Epithelial cell of proximal tubule (primary cell): Measurements from ENCODE around the gene TICRR. TPM values are rescaled to one million over a fixed set of nuclear protein-coding genes. Genes with fewer than 3 reads are reported as not detected.
A peak's percentile ranks its signal among the peaks of the same experiment; 100 is the strongest.

Source experiments
- DNase-seq: peaks from one replicate; pipeline ENCODE4 v3.0.0-alpha.2; 2011; ENCODE audit warnings: low read depth
- H3K4me3 ChIP-seq: 2 replicates; pipeline ENCODE4 v1.5.1; 2011; ENCODE audit warnings: low read depth, mild to moderate bottlenecking, low read length
- CTCF ChIP-seq: conservative IDR thresholded peaks from 2 replicates; pipeline ENCODE4 v1.5.1; 2012; ENCODE audit warnings: low read depth, mild to moderate bottlenecking, low read length
- total RNA-seq: library from RNA; depleted of rRNA; stranded (reverse); fragments of >200 nt; gene quantifications from 2 replicates; pipeline ENCODE4 v1.2.3, GENCODE V29; 2015

TICRR gene
- total RNA-seq, 1 donor from 2014 or later = 13.1 TPM

- DNase-seq = no peak
- H3K4me3 ChIP-seq = no peak overlapping the region
- no peak for TF ChIP-seq CTCF
Observed at GRCh38 chr15:89659295-89659694, 84.0 kb downstream of the TICRR start.

GRCh38 chr15:89660556-89660955 lies 85.3 kb downstream of the TICRR start:
- no peak overlapping the region for H3K4me3 ChIP-seq
- no peak for DNase-seq
- no peak for TF ChIP-seq CTCF

- no peak for TF ChIP-seq CTCF
- H3K4me3 ChIP-seq = no peak overlapping the region
- no peak for DNase-seq
Observed at GRCh38 chr15:89662893-89663626, 87.8 kb downstream of the TICRR start.

- no peak for DNase-seq
- TF ChIP-seq CTCF = no peak
- peak overlapping the region; percentile 52 for H3K4me3 ChIP-seq
Observed at GRCh38 chr15:89664441-89665350, 89.4 kb downstream of the TICRR start.

GRCh38 chr15:89665449-89666181 lies 90.3 kb downstream of the TICRR start:
- no peak for DNase-seq
- TF ChIP-seq CTCF = no peak
- peak overlapping the region; percentile 52 for H3K4me3 ChIP-seq

- no peak for TF ChIP-seq CTCF
- no peak for DNase-seq
Observed at GRCh38 chr15:89666184-89666857, 91.1 kb downstream of the TICRR start.

More at GRCh38 chr15:89666184-89666857, 91.1 kb downstream of the TICRR start:
- H3K4me3 ChIP-seq = no peak overlapping the region
